ENCODE data around the gene M1AP. TPM values are rescaled to one million over a fixed set of nuclear protein-coding genes. Genes with fewer than 3 reads are reported as not detected.

M1AP gene, protein sequence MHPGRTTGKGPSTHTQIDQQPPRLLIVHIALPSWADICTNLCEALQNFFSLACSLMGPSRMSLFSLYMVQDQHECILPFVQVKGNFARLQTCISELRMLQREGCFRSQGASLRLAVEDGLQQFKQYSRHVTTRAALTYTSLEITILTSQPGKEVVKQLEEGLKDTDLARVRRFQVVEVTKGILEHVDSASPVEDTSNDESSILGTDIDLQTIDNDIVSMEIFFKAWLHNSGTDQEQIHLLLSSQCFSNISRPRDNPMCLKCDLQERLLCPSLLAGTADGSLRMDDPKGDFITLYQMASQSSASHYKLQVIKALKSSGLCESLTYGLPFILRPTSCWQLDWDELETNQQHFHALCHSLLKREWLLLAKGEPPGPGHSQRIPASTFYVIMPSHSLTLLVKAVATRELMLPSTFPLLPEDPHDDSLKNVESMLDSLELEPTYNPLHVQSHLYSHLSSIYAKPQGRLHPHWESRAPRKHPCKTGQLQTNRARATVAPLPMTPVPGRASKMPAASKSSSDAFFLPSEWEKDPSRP
- total RNA-seq, result 3.3 TPM in 1 of 2 replicates, not detected in the other

DNA sequence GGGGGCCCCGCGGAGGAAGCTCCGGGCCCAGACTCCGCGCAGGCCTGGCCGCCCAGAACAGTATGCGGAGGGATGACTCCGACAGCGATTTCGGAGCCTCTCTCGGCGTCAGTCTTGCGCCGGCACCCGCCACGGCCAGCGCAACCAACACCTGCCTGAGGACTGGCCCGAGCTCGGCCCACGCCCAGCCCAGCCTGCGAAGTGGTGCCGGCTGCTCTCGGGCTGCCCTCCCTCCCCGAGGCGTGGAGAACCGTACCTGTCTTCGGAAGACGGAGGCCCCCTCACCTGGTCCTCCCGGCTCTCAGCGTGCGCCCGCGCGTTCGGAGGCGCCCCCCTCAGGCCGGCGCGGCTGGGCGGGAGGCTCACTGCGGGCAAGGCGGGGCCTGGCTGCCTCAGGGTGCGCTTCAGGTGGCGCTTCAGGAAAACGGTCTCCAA is at the start of gene M1AP:
TSS of gene M1AP (minus strand) at position 322 of the 435 bp plus-strand sequence. CDS start 8,055 bp downstream, outside the sequence.

DNA sequence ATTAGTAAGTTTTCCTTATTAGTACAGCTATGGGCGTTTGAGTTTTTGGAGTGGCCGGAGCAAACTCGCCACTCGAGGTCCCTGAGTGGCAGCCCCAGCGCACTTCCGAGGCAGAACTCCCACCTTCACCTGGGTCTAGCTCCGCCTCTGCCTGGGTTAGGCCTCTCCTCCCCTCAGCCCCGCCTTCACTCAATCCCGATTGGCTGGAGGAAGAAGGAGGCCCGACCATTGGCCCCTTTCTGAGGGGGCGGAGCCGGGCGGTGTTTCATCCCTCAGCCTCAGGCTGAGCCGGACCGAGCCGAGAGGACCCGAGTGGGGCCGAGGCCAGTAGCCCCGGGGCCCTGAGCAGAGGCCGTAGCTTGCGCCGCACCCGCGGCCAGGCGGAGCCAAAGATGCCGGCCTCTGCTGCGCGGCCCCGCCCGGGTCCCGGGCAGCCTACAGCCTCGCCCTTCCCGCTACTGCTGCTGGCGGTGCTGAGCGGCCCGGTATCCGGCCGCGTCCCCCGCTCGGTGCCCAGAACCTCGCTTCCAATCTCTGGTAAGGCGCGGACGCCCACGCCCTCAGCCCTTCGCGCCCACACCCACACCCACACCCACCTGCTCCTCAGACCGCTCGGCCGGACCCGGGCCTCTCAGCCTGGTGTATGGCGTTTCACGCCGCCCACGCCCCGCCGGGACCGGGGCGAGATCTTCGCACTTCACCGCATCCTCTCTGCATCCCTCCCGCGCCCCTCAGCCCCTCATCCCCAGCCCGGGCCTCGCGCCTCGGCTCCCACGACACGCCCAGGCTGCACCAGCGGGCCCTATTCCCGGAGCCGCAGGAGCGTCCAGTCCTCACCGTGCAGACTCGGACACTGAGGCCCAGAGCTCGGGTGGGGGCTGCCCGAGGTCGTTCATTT is 6.1 kb upstream of the M1AP start, which contains the start of gene SEMA4F:
TSS of gene SEMA4F (plus strand) at position 263 of the 898 bp plus-strand sequence. CDS start at position 393, 130 bp downstream.

DNA sequence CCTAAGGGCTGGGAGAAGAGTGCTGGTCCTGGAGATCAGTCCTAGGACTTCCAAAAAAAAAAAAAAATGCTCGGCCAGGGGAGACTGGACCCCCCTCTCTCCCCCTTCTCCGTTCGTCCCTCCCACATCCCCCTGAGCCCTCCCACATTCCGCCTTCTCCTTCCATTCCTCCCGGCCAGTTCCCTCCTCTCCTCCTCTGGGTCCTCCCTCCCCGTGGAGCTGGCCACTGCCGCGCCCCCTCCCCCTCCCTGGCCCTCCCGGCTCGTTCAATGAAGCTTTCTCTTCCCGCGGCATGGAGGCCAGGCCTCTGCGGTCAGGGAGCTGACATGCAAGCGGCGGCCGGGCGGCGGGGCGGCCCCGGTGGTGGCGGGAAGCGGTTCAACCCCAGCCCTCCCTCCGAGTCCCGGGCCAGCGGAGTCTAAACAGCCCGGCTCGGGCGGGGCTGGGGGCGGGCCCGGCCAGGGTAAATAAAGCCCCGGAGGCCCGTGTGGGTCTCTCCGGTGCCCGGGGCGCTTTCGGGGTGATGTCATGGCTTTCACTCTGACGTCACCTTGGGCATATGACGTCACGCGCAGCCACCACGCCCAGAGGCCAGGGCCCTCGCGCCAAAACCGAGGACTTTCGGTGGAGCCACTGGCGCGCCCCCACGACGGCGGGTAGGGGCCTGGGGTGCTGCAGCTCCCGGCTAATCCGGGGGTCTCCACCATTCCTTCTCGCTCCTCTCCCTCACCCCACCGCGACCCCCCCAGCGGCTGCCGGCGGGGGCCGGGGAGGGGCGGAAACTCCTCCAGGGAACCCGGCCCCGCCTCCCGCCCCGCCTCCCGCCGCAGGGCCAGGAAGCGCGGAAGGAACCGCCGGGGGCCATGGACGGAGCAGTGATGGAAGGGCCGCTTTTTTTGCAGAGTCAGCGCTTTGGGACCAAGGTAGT is 94.0 kb downstream of the M1AP start, which contains the start of the genes DOK1 and LOXL3:
TSS of gene DOK1 (plus strand) at position 829 of the 928 bp plus-strand sequence. CDS start at position 864, 35 bp downstream.
TSS of gene LOXL3 (minus strand) at position 51 of the 928 bp plus-strand sequence. CDS start 1,308 bp downstream, outside the sequence.

DNA sequence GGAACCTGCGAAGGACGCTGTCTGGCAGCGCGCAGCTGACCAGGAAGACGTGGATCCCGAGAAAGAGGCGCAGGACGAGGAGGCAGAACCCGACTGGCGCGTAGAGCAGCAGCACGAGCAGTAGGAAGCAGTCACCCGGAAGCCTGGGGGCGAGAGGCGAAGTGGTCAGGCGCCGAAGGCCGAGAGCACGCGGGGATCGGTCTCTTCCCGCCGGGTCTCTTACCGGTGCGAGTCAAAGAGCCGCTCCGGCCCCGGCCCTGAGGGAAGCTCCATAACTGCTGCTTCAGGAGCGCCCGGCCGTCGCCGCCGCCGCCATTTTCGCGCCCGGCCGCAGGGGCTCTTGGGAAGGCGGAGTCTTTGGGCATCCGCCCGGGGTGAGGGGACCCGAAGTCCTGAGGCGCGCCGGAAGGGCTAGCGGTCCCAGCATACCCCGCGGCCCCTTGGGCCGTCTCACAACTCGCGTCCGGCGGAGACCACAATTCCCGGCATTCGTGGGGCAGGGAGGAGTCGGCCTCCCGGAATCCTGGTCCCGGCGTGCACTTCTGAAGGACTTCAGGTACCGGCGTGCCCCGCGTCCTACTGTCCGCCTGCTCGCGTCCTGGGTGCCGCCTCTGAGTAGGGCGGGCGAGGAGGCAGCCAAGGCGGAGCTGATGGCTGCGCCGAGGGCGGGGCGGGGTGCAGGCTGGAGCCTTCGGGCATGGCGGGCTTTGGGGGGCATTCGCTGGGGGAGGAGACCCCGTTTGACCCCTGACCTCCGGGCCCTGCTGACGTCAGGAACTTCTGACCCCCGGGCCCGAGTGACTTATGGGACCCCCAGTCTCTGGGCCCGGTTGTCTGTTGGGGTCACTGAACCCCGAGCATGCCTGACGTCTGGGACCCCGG is 118.5 kb downstream of the M1AP start, which contains the start of the genes AUP1 and HTRA2:
TSS of gene AUP1 (minus strand) at position 350 of the 882 bp plus-strand sequence. CDS start at position 273, 77 bp downstream.
TSS of gene HTRA2 (plus strand) at position 577 of the 882 bp plus-strand sequence. CDS start at position 651, 74 bp downstream.

DNA sequence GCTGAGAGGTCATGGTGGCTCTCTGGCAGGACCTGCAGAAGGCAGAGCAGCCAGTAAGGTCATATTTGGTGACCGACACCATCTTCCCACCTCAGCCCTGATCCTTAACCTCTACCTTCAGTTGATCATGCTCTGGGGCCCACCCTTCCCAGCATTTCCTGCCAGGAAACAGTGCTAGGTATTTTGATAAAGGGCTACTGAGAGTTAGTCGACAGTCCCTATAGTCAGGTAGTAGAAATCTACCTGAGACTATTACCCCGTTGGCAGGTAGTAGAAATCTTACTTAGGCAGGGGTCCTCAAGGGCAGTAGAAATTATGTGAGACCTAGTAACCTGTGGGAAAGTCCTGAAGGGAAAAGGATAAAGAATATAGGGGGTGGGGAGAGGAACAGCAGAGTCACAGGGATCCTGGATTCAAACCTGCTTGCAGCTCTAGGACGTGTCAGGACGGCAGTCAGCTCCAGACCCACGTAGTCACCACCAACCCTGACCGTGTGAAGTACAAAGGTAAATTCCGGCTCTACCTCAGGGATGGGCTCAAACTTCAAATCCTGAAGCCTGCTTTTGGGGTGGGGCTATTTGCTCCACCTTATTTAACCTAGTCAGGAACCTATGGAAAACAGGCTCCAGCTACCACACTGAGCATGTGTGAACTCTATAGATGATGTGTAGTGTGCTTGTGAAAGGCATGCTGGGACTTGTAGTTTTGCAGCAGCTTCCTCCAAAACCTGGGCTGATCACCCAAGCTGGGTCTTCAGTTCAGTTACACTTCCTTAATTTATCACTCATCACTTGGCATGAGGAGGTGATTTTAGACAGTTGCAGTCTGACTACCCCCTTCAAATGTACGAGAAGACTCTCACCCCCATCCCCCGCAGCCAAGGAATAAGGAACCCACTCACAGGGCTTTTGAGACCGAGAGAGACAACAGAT is 122.1 kb downstream of the M1AP start, which contains the start of gene DQX1:
TSS of gene DQX1 (minus strand) at position 515 of the 932 bp plus-strand sequence. CDS start at position 13, 502 bp downstream.

DNA sequence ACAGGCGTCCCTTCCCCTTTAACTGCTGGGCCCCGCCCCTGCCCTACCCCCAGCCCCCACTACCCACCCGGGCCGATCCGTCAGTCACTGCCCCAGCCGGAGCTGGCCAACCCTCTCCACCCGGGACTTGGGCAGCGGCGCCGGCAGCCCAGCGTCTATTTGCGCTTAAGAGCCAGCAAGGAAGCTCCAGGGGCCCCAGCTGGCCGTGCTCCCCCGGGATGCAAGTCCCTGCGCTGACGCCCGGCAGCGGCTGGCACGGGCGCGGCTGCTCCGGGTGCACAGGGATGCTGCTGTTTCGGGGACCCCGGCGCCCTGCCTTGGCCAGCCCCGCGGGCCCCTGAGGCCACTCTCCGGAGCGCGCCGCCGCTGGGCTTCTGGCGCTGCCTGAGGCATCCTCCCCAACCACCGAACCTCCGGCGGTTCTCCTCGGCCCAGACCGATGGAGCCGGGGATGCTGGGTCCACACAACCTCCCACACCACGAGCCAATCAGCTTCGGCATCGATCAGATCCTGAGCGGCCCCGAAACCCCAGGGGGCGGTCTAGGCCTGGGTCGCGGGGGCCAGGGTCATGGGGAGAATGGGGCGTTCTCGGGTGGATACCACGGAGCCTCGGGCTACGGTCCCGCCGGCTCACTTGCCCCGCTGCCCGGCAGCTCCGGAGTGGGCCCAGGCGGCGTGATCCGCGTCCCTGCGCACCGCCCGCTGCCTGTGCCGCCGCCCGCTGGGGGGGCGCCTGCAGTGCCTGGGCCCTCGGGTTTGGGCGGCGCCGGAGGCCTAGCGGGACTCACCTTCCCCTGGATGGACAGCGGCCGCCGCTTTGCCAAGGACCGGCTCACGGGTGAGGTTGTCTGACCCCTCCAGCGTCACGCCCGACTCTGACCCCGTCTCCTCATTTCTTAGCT is 133.5 kb downstream of the M1AP start, which contains the start of gene TLX2:
TSS of gene TLX2 (plus strand) at position 83 of the 903 bp plus-strand sequence. CDS start at position 440, 357 bp downstream.

Other genes starting within 250 kb of the M1AP start
- 3.6 and 4.8 TPM in 2 replicates for gene C2orf81, start 226.7 kb downstream of the M1AP start, total RNA-seq
- gene WDR54, start 226.6 kb downstream of the M1AP start, total RNA-seq, result 46.2 and 64.7 TPM in 2 replicates
- gene RTKN, start 206.4 kb downstream of the M1AP start, total RNA-seq, result 117 and 135 TPM in 2 replicates
- 14.9 and 28.2 TPM in 2 replicates for gene INO80B, start 193.2 kb downstream of the M1AP start, total RNA-seq
- gene WBP1, start 189.9 kb downstream of the M1AP start, total RNA-seq, result 44.0 and 71.1 TPM in 2 replicates
- gene MOGS, start 182.9 kb downstream of the M1AP start, total RNA-seq, result 105 and 113 TPM in 2 replicates
- 27.6 and 72.9 TPM in 2 replicates for gene MRPL53, start 175.7 kb downstream of the M1AP start, total RNA-seq
- 6.1 and 16.7 TPM in 2 replicates for gene CCDC142, start 165.3 kb downstream of the M1AP start, total RNA-seq
- gene TTC31, start 165.2 kb downstream of the M1AP start, total RNA-seq, result 15.1 and 20.1 TPM in 2 replicates
- 0.65 and 1.2 TPM in 2 replicates for gene LBX2, start 148.7 kb downstream of the M1AP start, total RNA-seq
- 21.4 and 22.4 TPM in 2 replicates for gene PCGF1, start 140.6 kb downstream of the M1AP start, total RNA-seq
- gene TLX2, start 133.9 kb downstream of the M1AP start, total RNA-seq, result 0.08 TPM in 1 of 2 replicates, not detected in the other
- 1.9 and 4.2 TPM in 2 replicates for gene DQX1, start 122.1 kb downstream of the M1AP start, total RNA-seq
- 107 and 116 TPM in 2 replicates for gene AUP1, start 118.6 kb downstream of the M1AP start, total RNA-seq
- gene HTRA2, start 118.4 kb downstream of the M1AP start, total RNA-seq, result 26.8 and 36.5 TPM in 2 replicates
- 1.0 and 1.6 TPM in 2 replicates for gene LOXL3, start 94.4 kb downstream of the M1AP start, total RNA-seq
- gene DOK1, start 93.6 kb downstream of the M1AP start, total RNA-seq, result 3.7 and 4.8 TPM in 2 replicates
- gene SEMA4F, start 5.9 kb upstream of the M1AP start, total RNA-seq, result 10.3 and 11.9 TPM in 2 replicates
- gene HK2, start 185.8 kb upstream of the M1AP start, total RNA-seq, result 17.5 and 19.4 TPM in 2 replicates